MM.1S (cell line): ENCODE data around the gene LRRC74B.

Experiments
- DNase-seq: peaks from one replicate; pipeline ENCODE4 v3.0.0-alpha.2; 2015
- H2AFZ ChIP-seq: fragments of 300-600 bp; sonication (generic); 2 replicates; pipeline ENCODE4 v1.6.0; 2016; ENCODE audit warnings: antibody characterized with exemption, low read length
- H3F3A ChIP-seq: fragments of 300-600 bp; sonication (generic); 2 replicates; pipeline ENCODE4 v1.6.1; 2016; ENCODE audit warnings: mild to moderate bottlenecking, antibody characterized with exemption, low read length, moderate library complexity, mixed read lengths; ENCODE audit not compliant: insufficient read depth
- H3K27ac ChIP-seq: fragments of 300-600 bp; sonication (generic); 2 replicates; pipeline ENCODE4 v1.5.1; 2016; ENCODE audit warnings: mild to moderate bottlenecking, low read length
- H3K27me3 ChIP-seq: fragments of 300-600 bp; sonication (generic); replicated peaks from 2 replicates; pipeline ENCODE4 v1.6.0; 2016; ENCODE audit warnings: low read length; ENCODE audit not compliant: insufficient read depth
- H3K36me3 ChIP-seq: fragments of 300-600 bp; sonication (generic); replicated peaks from 2 replicates; pipeline ENCODE4 v1.6.1; 2016; ENCODE audit warnings: mild to moderate bottlenecking, low read length, mixed read lengths; ENCODE audit not compliant: insufficient read depth
- H3K4me1 ChIP-seq: fragments of 300-600 bp; sonication (generic); 2 replicates; pipeline ENCODE4 v1.6.1; 2016; ENCODE audit warnings: low read length, mixed read lengths
- H3K4me2 ChIP-seq: fragments of 300-600 bp; sonication (generic); 2 replicates; pipeline ENCODE4 v1.6.0; 2016; ENCODE audit warnings: low read depth, low read length
- H3K4me3 ChIP-seq: fragments of 300-600 bp; sonication (generic); 2 replicates; pipeline ENCODE4 v1.5.1; 2016; ENCODE audit warnings: low read length, mixed read lengths
- H3K79me2 ChIP-seq: fragments of 300-600 bp; sonication (generic); 2 replicates; pipeline ENCODE4 v1.6.1; 2016; ENCODE audit warnings: mixed run types, low read length, mixed read lengths
- H3K9ac ChIP-seq: fragments of 300-600 bp; sonication (generic); 2 replicates; pipeline ENCODE4 v1.6.1; 2016; ENCODE audit warnings: low read length, mixed read lengths
- H3K9me2 ChIP-seq: fragments of 300-600 bp; sonication (generic); replicated peaks from 2 replicates; pipeline ENCODE4 v1.6.1; 2016; ENCODE audit warnings: mild to moderate bottlenecking, low read length, mixed read lengths; ENCODE audit not compliant: insufficient read depth
- H3K9me3 ChIP-seq: fragments of 300-600 bp; sonication (generic); replicated peaks from 2 replicates; pipeline ENCODE4 v1.6.1; 2016; ENCODE audit warnings: mild to moderate bottlenecking, low read length, mixed read lengths; ENCODE audit not compliant: insufficient read depth
- H4K20me1 ChIP-seq: fragments of 300-600 bp; sonication (generic); 2 replicates; pipeline ENCODE4 v1.6.1; 2016; ENCODE audit warnings: mild to moderate bottlenecking, low read length, moderate library complexity, mixed read lengths; ENCODE audit not compliant: insufficient read depth
- CTCF ChIP-seq: fragments of 300-600 bp; sonication (generic); IDR thresholded peaks from 2 replicates; pipeline ENCODE4 v1.5.1; 2016; ENCODE audit warnings: antibody characterized with exemption, low read length, mixed read lengths
- EZH2 ChIP-seq: fragments of 300-600 bp; sonication (generic); optimal IDR thresholded peaks from 2 replicates; pipeline ENCODE3; 2017; ENCODE audit warnings: low read depth, mild to moderate bottlenecking, antibody characterized with exemption, low read length, mixed read lengths
- EZH2phosphoT487 ChIP-seq: fragments of 300-600 bp; sonication (generic); IDR thresholded peaks from 2 replicates; pipeline ENCODE4 v1.6.1; 2018; ENCODE audit warnings: antibody characterized with exemption, low read length

LRRC74B gene

GRCh38 chr22:21105294-21105693, 59.5 kb downstream of the LRRC74B start:
- H3K9me2 ChIP-seq = no peaks in the 10 kb centered on the region
- no peaks in the 10 kb centered on the region for H3F3A ChIP-seq
- H3K4me2 ChIP-seq = no peak overlapping the region
- H2AFZ ChIP-seq = no peak overlapping the region
- no peaks in the 10 kb centered on the region for H3K36me3 ChIP-seq
- H3K9ac ChIP-seq = no peak overlapping the region
- H3K4me1 ChIP-seq = no peaks in the 10 kb centered on the region
- no peaks in the 10 kb centered on the region for H4K20me1 ChIP-seq
- H3K4me3 ChIP-seq = no peak overlapping the region
- no peaks in the 10 kb centered on the region for H3K9me3 ChIP-seq
- H3K27me3 ChIP-seq = no peaks in the 10 kb centered on the region
- no peak overlapping the region for H3K27ac ChIP-seq
- no peak for DNase-seq
- TF ChIP-seq EZH2phosphoT487 = no peak
- no peak for TF ChIP-seq CTCF
- no peak for TF ChIP-seq EZH2
- no peaks in the 10 kb centered on the region for H3K79me2 ChIP-seq

GRCh38 chr22:21106000-21106399, 60.3 kb downstream of the LRRC74B start:
- Histone ChIP-seq H3K9me2 (no peaks in the 10 kb centered on the region), H2AFZ (no peak overlapping the region), H3K27me3 (no peaks in the 10 kb centered on the region), H4K20me1 (no peaks in the 10 kb centered on the region), H3K36me3 (no peaks in the 10 kb centered on the region), H3K9ac (no peak overlapping the region), H3K4me3 (no peak overlapping the region), H3K79me2 (no peaks in the 10 kb centered on the region), H3K4me2 (no peak overlapping the region), H3K4me1 (no peaks in the 10 kb centered on the region), H3K9me3 (no peaks in the 10 kb centered on the region), H3K27ac (no peak overlapping the region), H3F3A (no peaks in the 10 kb centered on the region)
- no peak for TF ChIP-seq EZH2phosphoT487
- TF ChIP-seq EZH2 = no peak
- no peak for TF ChIP-seq CTCF
- no peak for DNase-seq

- no peak overlapping the region for H3K4me2 ChIP-seq
- no peak overlapping the region for H3K27ac ChIP-seq
- DNase-seq = no peak
- H3K9me3 ChIP-seq = no peaks in the 10 kb centered on the region
- no peak overlapping the region for H2AFZ ChIP-seq
- H3K4me3 ChIP-seq = no peak overlapping the region
- H3K36me3 ChIP-seq = no peaks in the 10 kb centered on the region
- H3K9ac ChIP-seq = no peak overlapping the region
- no peaks in the 10 kb centered on the region for H3F3A ChIP-seq
- TF ChIP-seq EZH2phosphoT487 (no peak), EZH2 (no peak), CTCF (no peak)
- H4K20me1 ChIP-seq = no peaks in the 10 kb centered on the region
- H3K9me2 ChIP-seq = no peaks in the 10 kb centered on the region
- H3K4me1 ChIP-seq = no peaks in the 10 kb centered on the region
- no peaks in the 10 kb centered on the region for H3K27me3 ChIP-seq
- no peaks in the 10 kb centered on the region for H3K79me2 ChIP-seq
Observed at GRCh38 chr22:21108379-21109115, 62.8 kb downstream of the LRRC74B start.
